ENCODE data around the gene FOXN3. TPM values are rescaled to one million over a fixed set of nuclear protein-coding genes. Genes with fewer than 3 reads are reported as not detected.

Gene FOXN3
- total RNA-seq, 4 donors from 2014 or later: 27.4 to 91.4 (median 39.2) TPM

GRCh38 chr14:89447182-89447944 is 30.3 kb upstream of the FOXN3 start:
- Histone ChIP-seq H3K4me3 (no peak overlapping the region), H3K9me3 (no peaks in the 10 kb centered on the region), H3K36me3 (no peaks in the 10 kb centered on the region), H3K4me1 (peaks cover 0 to 28% (median 11%) of the 10 kb centered on the region in 3 donors), H3K27me3 (no peaks in the 10 kb centered on the region), H3K27ac (no peak overlapping the region)
- intact Hi-C loops (cut with DNase I): no loop called here
- TF ChIP-seq CTCF (IDR thresholded peaks at IDR 0.05) (no peak), POLR2A (IDR thresholded peaks at IDR 0.05) (no peak)
- 79% methylated on average over 13 to 14 of the region's 14 CpGs for WGBS, 2 donors
- no peak for DNase-seq

- H3K27ac ChIP-seq: peak overlapping the region in 1 of 4 donors; percentile 29
Measured at GRCh38 chr14:89445273-89445973, 28.4 kb upstream of the FOXN3 start.

GRCh38 chr14:89444516-89445125 is 27.6 kb upstream of the FOXN3 start:
- Histone ChIP-seq H3K36me3 (no peaks in the 10 kb centered on the region), H3K27me3 (no peaks in the 10 kb centered on the region), H3K27ac (peak overlapping the region in 1 of 4 donors; percentile 3), H3K9me3 (no peaks in the 10 kb centered on the region), H3K4me3 (no peak overlapping the region), H3K4me1 (peaks cover 0 to 28% (median 11%) of the 10 kb centered on the region in 3 donors)
- 82 to 83% methylated on average over 8 to 10 of the region's 10 CpGs for WGBS, 2 donors
- no peak for TF ChIP-seq POLR2A (IDR thresholded peaks at IDR 0.05)
- intact Hi-C loops (cut with DNase I): no loop called here
- no peak for DNase-seq

More at GRCh38 chr14:89445273-89445973, 28.4 kb upstream of the FOXN3 start:
- TF ChIP-seq POLR2A (IDR thresholded peaks at IDR 0.05) (no peak), CTCF (IDR thresholded peaks at IDR 0.05) (no peak)
- intact Hi-C loops (cut with DNase I): no loop called here
- H3K4me1 ChIP-seq: peaks cover 0 to 28% (median 11%) of the 10 kb centered on the region in 3 donors
- H3K4me3 ChIP-seq: no peak overlapping the region
- H3K27me3 ChIP-seq: no peaks in the 10 kb centered on the region
- DNase-seq: no peak
- no peaks in the 10 kb centered on the region for H3K9me3 ChIP-seq
- WGBS, 2 donors: 67% methylated on average over 2 of the region's 4 CpGs; no CpG with 5 or more reads in 1 of the 2 donors
- no peaks in the 10 kb centered on the region for H3K36me3 ChIP-seq

GRCh38 chr14:89444044-89444443 is 27.0 kb upstream of the FOXN3 start:
- 74 to 81% methylated on average over 3 of the region's 3 CpGs for WGBS, 2 donors
- peak overlapping the region in 1 of 4 donors; percentile 3 for H3K27ac ChIP-seq
- no peak for TF ChIP-seq CTCF (IDR thresholded peaks at IDR 0.05)
- no peak for TF ChIP-seq POLR2A (IDR thresholded peaks at IDR 0.05)
- no peak for DNase-seq
- H3K4me1 ChIP-seq: peaks cover 0 to 28% (median 11%) of the 10 kb centered on the region in 3 donors
- no peaks in the 10 kb centered on the region for H3K9me3 ChIP-seq
- H3K4me3 ChIP-seq: no peak overlapping the region
- intact Hi-C loops (cut with DNase I): no loop called here
- H3K36me3 ChIP-seq: no peaks in the 10 kb centered on the region
- H3K27me3 ChIP-seq: no peaks in the 10 kb centered on the region

GRCh38 chr14:89443042-89443629 is 26.1 kb upstream of the FOXN3 start:
- WGBS, 2 donors: 8 to 26% methylated on average over 3 of the region's 3 CpGs
- H3K27me3 ChIP-seq: no peaks in the 10 kb centered on the region
- intact Hi-C loops (cut with DNase I): no loop called here

More at GRCh38 chr14:89443042-89443629, 26.1 kb upstream of the FOXN3 start:
- H3K36me3 ChIP-seq: no peaks in the 10 kb centered on the region
- no peaks in the 10 kb centered on the region for H3K9me3 ChIP-seq
- H3K4me3 ChIP-seq: no peak overlapping the region
- TF ChIP-seq CTCF (IDR thresholded peaks at IDR 0.05) (no peak), POLR2A (IDR thresholded peaks at IDR 0.05) (no peak)
- H3K27ac ChIP-seq: peak overlapping the region in 1 of 4 donors; percentile 13
- DNase-seq: no peak
- peaks cover 0 to 33% (median 11%) of the 10 kb centered on the region in 3 donors for H3K4me1 ChIP-seq
